Neural progenitor cell (in vitro differentiated cells): ENCODE data around the gene ENOX2. TPM values are rescaled to one million over a fixed set of nuclear protein-coding genes. Genes with fewer than 3 reads are reported as not detected.
A peak's percentile ranks its signal among the peaks of the same experiment; 100 is the strongest.

Source experiments
- DNase-seq: peaks from one replicate; pipeline ENCODE4 v3.0.0-alpha.2; 2016; ENCODE audit warnings: low spot score
- H2AFZ ChIP-seq: fragments of 200-600 bp; sonication (generic); replicated peaks from 2 replicates; pipeline ENCODE4 v1.6.1; 2016; ENCODE audit warnings: antibody characterized with exemption
- H3F3A ChIP-seq: fragments of 200-600 bp; sonication (generic); 2 replicates; pipeline ENCODE4 v1.6.1; 2016; ENCODE audit warnings: antibody characterized with exemption, low read depth
- H3K27ac ChIP-seq: fragments of 200-600 bp; sonication (generic); 2 replicates; pipeline ENCODE4 v1.5.1; 2016; ENCODE audit warnings: mild to moderate bottlenecking
- H3K27me3 ChIP-seq: fragments of 200-600 bp; sonication (generic); 2 replicates; pipeline ENCODE4 v1.6.1; 2016; ENCODE audit warnings: mild to moderate bottlenecking, moderate library complexity
- H3K36me3 ChIP-seq: fragments of 200-600 bp; sonication (generic); 2 replicates; pipeline ENCODE4 v1.5.1; 2016
- H3K4me1 ChIP-seq: fragments of 200-600 bp; sonication (generic); 2 replicates; pipeline ENCODE4 v1.6.1; 2016; ENCODE audit warnings: mixed run types
- H3K4me2 ChIP-seq: fragments of 200-600 bp; sonication (generic); 2 replicates; pipeline ENCODE4 v1.6.1; 2016
- H3K4me3 ChIP-seq: fragments of 200-600 bp; sonication (generic); 2 replicates; pipeline ENCODE4 v1.5.1; 2016
- H3K79me2 ChIP-seq: fragments of 200-600 bp; sonication (generic); 2 replicates; pipeline ENCODE4 v1.6.1; 2016; ENCODE audit warnings: low read depth
- H3K9ac ChIP-seq: fragments of 200-600 bp; sonication (generic); 2 replicates; pipeline ENCODE4 v1.6.1; 2016
- H3K9me3 ChIP-seq: fragments of 200-600 bp; sonication (generic); 2 replicates; pipeline ENCODE4 v1.5.1; 2016; ENCODE audit warnings: low read depth
- H4K20me1 ChIP-seq: fragments of 200-600 bp; sonication (generic); 2 replicates; pipeline ENCODE4 v1.6.1; 2016; ENCODE audit warnings: low read depth
- H3K27ac Mint-ChIP-seq: 3 replicates; pipeline ENCODE4 v1.8.0; 2021; ENCODE audit warnings: mixed read lengths
- H3K27me3 Mint-ChIP-seq: 2 replicates; pipeline ENCODE4 v1.8.0; 2022; ENCODE audit warnings: low read depth, mild to moderate bottlenecking, inconsistent platforms, moderate library complexity, mixed read lengths; ENCODE audit not compliant: insufficient read depth
- H3K36me3 Mint-ChIP-seq: 3 replicates; pipeline ENCODE4 v1.8.0; 2021; ENCODE audit warnings: mixed read lengths
- H3K4me1 Mint-ChIP-seq: 3 replicates; pipeline ENCODE4 v1.8.0; 2021; ENCODE audit warnings: mixed read lengths
- H3K4me3 Mint-ChIP-seq: 3 replicates; pipeline ENCODE4 v1.8.0; 2021; ENCODE audit warnings: mild to moderate bottlenecking, moderate library complexity, mixed read lengths
- H3K9me3 Mint-ChIP-seq: 3 replicates; pipeline ENCODE4 v1.8.0; 2020; ENCODE audit warnings: mixed read lengths
- EZH2 ChIP-seq: fragments of 200-600 bp; sonication (generic); IDR thresholded peaks from 2 replicates; pipeline ENCODE4 v1.6.1; 2017; ENCODE audit warnings: antibody characterized with exemption, mild to moderate bottlenecking, moderate library complexity
- EZH2phosphoT487 ChIP-seq: fragments of 200-600 bp; sonication (generic); IDR thresholded peaks from 2 replicates; pipeline ENCODE4 v1.6.1; 2017; ENCODE audit warnings: antibody characterized with exemption
- total RNA-seq: library from RNA; depleted of rRNA; stranded (reverse); fragments of >200 nt; gene quantifications from 2 replicates; pipeline ENCODE4 v1.2.3, GENCODE V29; 2015; ENCODE audit warnings: low replicate concordance
- TF ChIP-seq, protein P1 (sequence below): fragments of 200-600 bp; sonication (generic); IDR thresholded peaks from 2 replicates; pipeline ENCODE4 v1.5.1; 2017; ENCODE audit warnings: antibody characterized with exemption, mild to moderate bottlenecking

Gene ENOX2
- total RNA-seq, 1 donor from 2014 or later: 12.5 TPM

DNA sequence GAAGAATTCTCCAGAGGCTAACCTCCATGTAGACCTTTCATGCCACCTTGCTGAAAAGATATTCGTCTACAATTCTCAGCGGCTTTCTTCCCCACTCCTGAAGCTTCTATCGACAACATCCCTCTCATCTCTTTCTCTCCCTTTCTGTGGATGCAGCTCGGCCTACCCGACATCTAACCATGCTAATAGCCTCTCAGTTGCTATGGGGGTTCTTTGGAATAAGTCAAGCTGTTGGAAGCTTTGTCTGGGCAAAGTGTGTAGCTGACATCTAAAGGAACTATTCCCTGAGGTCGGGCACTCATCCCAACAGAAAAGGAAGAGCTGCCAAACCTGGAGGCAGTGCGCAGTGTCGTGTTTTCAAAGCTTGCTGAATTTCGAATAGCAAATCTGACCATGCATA, 309.1 kb downstream of the ENOX2 start:
- H3K4me3 ChIP-seq: no peak overlapping the region
- H3K27me3 ChIP-seq: no peaks in the 10 kb centered on the region
- no peaks in the 10 kb centered on the region for H3K36me3 ChIP-seq
- H3K79me2 ChIP-seq: no peaks in the 10 kb centered on the region
- no peaks in the 10 kb centered on the region for H3K36me3 Mint-ChIP-seq
- H3F3A ChIP-seq: no peaks in the 10 kb centered on the region
- no peak for DNase-seq
- no peaks in the 10 kb centered on the region for H3K9me3 ChIP-seq
- no peaks in the 10 kb centered on the region for H3K4me1 ChIP-seq
- H3K27me3 Mint-ChIP-seq: no peaks in the 10 kb centered on the region
- H3K4me1 Mint-ChIP-seq: peaks cover 14% of the 10 kb centered on the region
- no peak overlapping the region for H2AFZ ChIP-seq
- no peak overlapping the region for H3K4me3 Mint-ChIP-seq
- H3K9ac ChIP-seq: no peak overlapping the region
- no peak overlapping the region for H3K27ac ChIP-seq
- H3K4me2 ChIP-seq: no peak overlapping the region
- TF ChIP-seq, protein P1, sequence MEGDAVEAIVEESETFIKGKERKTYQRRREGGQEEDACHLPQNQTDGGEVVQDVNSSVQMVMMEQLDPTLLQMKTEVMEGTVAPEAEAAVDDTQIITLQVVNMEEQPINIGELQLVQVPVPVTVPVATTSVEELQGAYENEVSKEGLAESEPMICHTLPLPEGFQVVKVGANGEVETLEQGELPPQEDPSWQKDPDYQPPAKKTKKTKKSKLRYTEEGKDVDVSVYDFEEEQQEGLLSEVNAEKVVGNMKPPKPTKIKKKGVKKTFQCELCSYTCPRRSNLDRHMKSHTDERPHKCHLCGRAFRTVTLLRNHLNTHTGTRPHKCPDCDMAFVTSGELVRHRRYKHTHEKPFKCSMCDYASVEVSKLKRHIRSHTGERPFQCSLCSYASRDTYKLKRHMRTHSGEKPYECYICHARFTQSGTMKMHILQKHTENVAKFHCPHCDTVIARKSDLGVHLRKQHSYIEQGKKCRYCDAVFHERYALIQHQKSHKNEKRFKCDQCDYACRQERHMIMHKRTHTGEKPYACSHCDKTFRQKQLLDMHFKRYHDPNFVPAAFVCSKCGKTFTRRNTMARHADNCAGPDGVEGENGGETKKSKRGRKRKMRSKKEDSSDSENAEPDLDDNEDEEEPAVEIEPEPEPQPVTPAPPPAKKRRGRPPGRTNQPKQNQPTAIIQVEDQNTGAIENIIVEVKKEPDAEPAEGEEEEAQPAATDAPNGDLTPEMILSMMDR: no peak
- TF ChIP-seq EZH2: no peak
- no peak for TF ChIP-seq EZH2phosphoT487
- H3K27ac Mint-ChIP-seq: peak overlapping the region; percentile 67
- no peaks in the 10 kb centered on the region for H3K9me3 Mint-ChIP-seq
- H4K20me1 ChIP-seq: no peaks in the 10 kb centered on the region

DNA sequence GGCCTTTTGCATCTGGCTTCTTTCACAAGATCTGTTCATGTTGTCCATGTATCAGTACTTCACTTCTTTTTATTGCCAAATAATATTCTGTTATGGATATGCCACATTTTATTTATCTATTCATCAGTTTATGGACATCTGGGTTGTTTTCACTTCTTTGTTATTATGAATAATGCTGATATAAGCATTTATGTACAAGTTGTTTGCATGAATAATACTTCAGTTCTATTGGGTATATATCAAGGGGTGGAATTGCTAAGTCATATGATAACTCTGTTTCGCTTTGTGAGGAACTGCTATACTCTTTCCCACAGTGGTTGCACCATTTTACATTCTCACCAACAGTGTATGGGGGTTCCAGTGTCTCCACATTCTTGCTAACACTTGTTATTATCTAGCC, 310.8 kb downstream of the ENOX2 start:
- no peaks in the 10 kb centered on the region for H3K36me3 ChIP-seq
- H3K9me3 ChIP-seq: no peaks in the 10 kb centered on the region
- H3K9me3 Mint-ChIP-seq: no peaks in the 10 kb centered on the region
- H3K27ac ChIP-seq: no peak overlapping the region
- no peaks in the 10 kb centered on the region for H3K79me2 ChIP-seq
- peaks cover 14% of the 10 kb centered on the region for H3K4me1 Mint-ChIP-seq
- no peaks in the 10 kb centered on the region for H3K27me3 ChIP-seq
- no peaks in the 10 kb centered on the region for H3K27me3 Mint-ChIP-seq
- H3F3A ChIP-seq: no peaks in the 10 kb centered on the region
- H3K4me3 ChIP-seq: no peak overlapping the region
- no peaks in the 10 kb centered on the region for H3K4me1 ChIP-seq
- no peak for DNase-seq
- no peaks in the 10 kb centered on the region for H3K36me3 Mint-ChIP-seq
- H3K27ac Mint-ChIP-seq: peak overlapping the region; percentile 57
- H4K20me1 ChIP-seq: no peaks in the 10 kb centered on the region
- no peak for TF ChIP-seq EZH2
- TF ChIP-seq, protein P1: no peak
- no peak for TF ChIP-seq EZH2phosphoT487
- H3K4me3 Mint-ChIP-seq: no peak overlapping the region
- H3K9ac ChIP-seq: no peak overlapping the region
- no peak overlapping the region for H2AFZ ChIP-seq
- no peak overlapping the region for H3K4me2 ChIP-seq

DNA sequence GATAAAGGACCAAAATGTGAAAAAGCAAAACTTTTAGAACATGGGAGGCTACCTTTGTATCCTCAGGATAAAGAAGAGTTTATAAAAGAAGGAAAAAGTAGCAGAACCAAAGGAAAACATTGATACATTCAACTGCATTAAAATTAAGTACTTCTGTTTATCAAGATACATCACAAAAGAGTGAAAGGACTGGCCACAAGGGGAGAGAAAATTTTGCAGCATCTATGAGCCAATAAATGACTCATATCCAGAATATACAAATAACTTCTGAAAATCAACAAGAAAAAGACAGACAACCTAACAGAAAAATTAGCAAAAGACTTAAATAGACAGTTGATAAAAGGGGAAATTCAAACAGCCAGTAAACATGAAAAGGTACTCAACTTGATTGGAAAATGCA, 324.1 kb downstream of the ENOX2 start:
- no peaks in the 10 kb centered on the region for H3K36me3 ChIP-seq

More for the DNA sequence above, 324.1 kb downstream of the ENOX2 start:
- TF ChIP-seq, protein P1: no peak
- TF ChIP-seq EZH2phosphoT487: no peak
- no peak overlapping the region for H3K4me3 Mint-ChIP-seq
- H3K27me3 ChIP-seq: no peaks in the 10 kb centered on the region
- no peak overlapping the region for H3K27ac Mint-ChIP-seq
- no peaks in the 10 kb centered on the region for H3K4me1 Mint-ChIP-seq
- H3K36me3 Mint-ChIP-seq: no peaks in the 10 kb centered on the region
- H3K27me3 Mint-ChIP-seq: no peaks in the 10 kb centered on the region
- H3K4me1 ChIP-seq: no peaks in the 10 kb centered on the region
- no peaks in the 10 kb centered on the region for H3F3A ChIP-seq
- no peak overlapping the region for H3K4me2 ChIP-seq
- no peak overlapping the region for H3K9ac ChIP-seq
- no peak for DNase-seq
- H3K79me2 ChIP-seq: no peaks in the 10 kb centered on the region
- no peak overlapping the region for H3K27ac ChIP-seq
- no peak overlapping the region for H3K4me3 ChIP-seq
- H2AFZ ChIP-seq: no peak overlapping the region
- H4K20me1 ChIP-seq: no peaks in the 10 kb centered on the region
- no peaks in the 10 kb centered on the region for H3K9me3 ChIP-seq
- no peaks in the 10 kb centered on the region for H3K9me3 Mint-ChIP-seq
